ENCODE data around the gene ATF7. TPM values are rescaled to one million over a fixed set of nuclear protein-coding genes. Genes with fewer than 3 reads are reported as not detected.

Gene ATF7
- total and polyA plus RNA-seq, 2 of the 13 experiments (the other 11 are each of a cell fraction or from before 2014, with no cell fraction given) = 9.6 to 16.2 TPM

- TF ChIP-seq ZNF503 (CRISPR knock-in tag; IDR thresholded peaks at IDR 0.05) = no peak
- TF ChIP-seq SALL2 (CRISPR knock-in tag; IDR thresholded peaks at IDR 0.05) = no peak
- no peak for TF ChIP-seq ZNF646 (CRISPR knock-in tag; IDR thresholded peaks at IDR 0.05)
- TF ChIP-seq RCOR2 (CRISPR knock-in tag; IDR thresholded peaks at IDR 0.05) = no peak
- no peak for TF ChIP-seq HOXA3 (CRISPR knock-in tag; IDR thresholded peaks at IDR 0.05)
- TF ChIP-seq HNF4G (IDR thresholded peaks at IDR 0.05; ENCODE audit: borderline replicate concordance, low read depth, low read length) = no peak
- no peak for TF ChIP-seq HNF4G (CRISPR knock-in tag; IDR thresholded peaks at IDR 0.05; ENCODE audit: borderline replicate concordance, low read depth)
Observed at GRCh38 chr12:53624458-53624857, 1.7 kb downstream of the ATF7 start (continued).

Data from HepG2 (cell line).